BLaER1 treated with 17β-estradiol and CSF1 and Interleukin-3, amounts not matched to agents 10 nM and 100 nM (cell line): ENCODE measurements around the gene PSD4.
A peak's percentile ranks its signal among the peaks of the same experiment; 100 is the strongest.

Source experiments
- H3K27ac ChIP-seq, 11 experiments: shearing (Covaris generic); formaldehyde crosslinking; 2 replicates each; pipeline ENCODE4 v1.8.1; 2022
- H3K27me3 ChIP-seq, 11 experiments: shearing (Covaris generic); formaldehyde crosslinking; 2 replicates each; pipeline ENCODE4 v1.8.1; 2022
- H3K36me3 ChIP-seq, 11 experiments: shearing (Covaris generic); formaldehyde crosslinking; 2 replicates each; pipeline ENCODE4 v1.8.1; 2022
- H3K4me1 ChIP-seq, 10 experiments: shearing (Covaris generic); formaldehyde crosslinking; 2 replicates each; pipeline ENCODE4 v1.8.1; 2022
- H3K4me2 ChIP-seq, 11 experiments: shearing (Covaris generic); formaldehyde crosslinking; 2 replicates each; pipeline ENCODE4 v1.8.1; 2022
- H3K4me3 ChIP-seq, 10 experiments: shearing (Covaris generic); formaldehyde crosslinking; 2 replicates each; pipeline ENCODE4 v1.8.1; 2022
- H3K9ac ChIP-seq, 11 experiments: shearing (Covaris generic); formaldehyde crosslinking; 2 replicates each; pipeline ENCODE4 v1.8.1; 2022
- H3K9me3 ChIP-seq, 11 experiments: shearing (Covaris generic); formaldehyde crosslinking; replicated peaks in 1 of 11; 2 replicates each; pipeline ENCODE4 v1.8.1; 2022
- H4K20me1 ChIP-seq, 11 experiments: shearing (Covaris generic); formaldehyde crosslinking; 2 replicates each; pipeline ENCODE4 v1.8.1; 2022
- Cebpa-rat ChIP-seq, 11 experiments: shearing (Covaris generic); IDR thresholded peaks; 2 replicates each; pipeline ENCODE4 v1.8.1; 2022

Gene PSD4

DNA sequence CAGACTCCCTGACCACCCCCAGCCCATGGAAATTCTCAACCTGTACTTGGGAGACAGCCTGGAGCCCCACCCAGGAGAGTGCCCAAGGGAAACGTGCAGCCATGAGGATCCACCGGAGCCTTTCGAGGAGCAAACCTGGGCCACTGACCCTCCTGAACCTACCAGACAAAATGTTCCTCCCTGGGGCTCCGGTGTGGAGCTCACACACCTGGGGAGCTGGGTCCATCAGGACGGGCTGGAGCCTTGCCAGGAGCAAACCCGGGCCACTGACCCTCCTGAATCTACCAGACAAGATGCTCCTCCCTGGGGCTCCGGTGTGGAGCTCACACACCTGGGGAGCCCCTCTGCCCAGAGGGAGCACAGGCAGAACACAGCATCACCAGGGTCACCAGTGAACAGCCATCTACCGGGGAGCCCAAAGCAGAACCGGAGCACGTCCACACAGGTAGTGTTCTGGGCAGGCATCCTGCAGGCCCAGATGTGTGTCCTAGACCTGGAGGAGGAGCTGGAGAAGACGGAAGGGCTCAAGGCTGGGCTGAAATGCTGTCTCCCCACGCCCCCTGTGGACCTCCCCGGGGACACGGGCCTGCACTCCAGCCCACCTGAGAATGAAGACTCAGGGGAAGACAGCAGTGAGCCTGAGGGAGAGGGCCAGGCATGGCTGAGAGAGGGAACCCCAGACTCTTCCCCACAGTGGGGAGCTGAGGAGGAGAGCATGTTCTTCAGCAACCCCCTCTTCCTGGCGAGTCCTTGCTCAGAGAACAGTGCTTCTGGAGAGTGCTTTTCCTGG, 8.9 kb downstream of the PSD4 start:
- Histone ChIP-seq H3K9me3 (no peaks in the 10 kb centered on the region), H3K4me2 (peak overlapping the region in 9 of 11 experiments; percentile 74 to 93 (median 90); a peak in 15 of 22 replicates), H3K4me3 (no peak overlapping the region), H3K4me1 (peaks cover 42 to 87% (median 53%) of the 10 kb centered on the region in 10 experiments), H3K27me3 (no peaks in the 10 kb centered on the region), H4K20me1 (peaks cover 0 to 100% (median 48%) of the 10 kb centered on the region in 11 experiments; a peak in 16 of 22 replicates), H3K27ac (peak overlapping the region in 6 of 11 experiments; percentile 59 to 78 (median 64); a peak in 8 of 22 replicates), H3K9ac (no peak overlapping the region), H3K36me3 (peaks cover 18 to 85% (median 47%) of the 10 kb centered on the region in 11 experiments; a peak in 16 of 22 replicates)
- TF ChIP-seq Cebpa-rat (IDR thresholded peaks at IDR 0.05) = no peak

- Histone ChIP-seq H3K27me3 (no peaks in the 10 kb centered on the region), H3K4me2 (no peak overlapping the region), H3K4me3 (no peak overlapping the region), H3K9ac (no peak overlapping the region), H3K27ac (peak overlapping the region in 1 of 11 experiments; percentile 75; a peak in 1 of 22 replicates), H3K9me3 (no peaks in the 10 kb centered on the region), H3K36me3 (peaks cover 18 to 85% (median 47%) of the 10 kb centered on the region in 11 experiments; a peak in 16 of 22 replicates), H3K4me1 (peaks cover 42 to 81% (median 54%) of the 10 kb centered on the region in 10 experiments), H4K20me1 (peaks cover 0 to 98% (median 48%) of the 10 kb centered on the region in 11 experiments; a peak in 16 of 22 replicates)
- TF ChIP-seq Cebpa-rat (IDR thresholded peaks at IDR 0.05) = no peak
Observed at GRCh38 chr2:113183264-113183663, 9.5 kb downstream of the PSD4 start.

- H4K20me1 ChIP-seq = peaks cover 0 to 98% (median 46%) of the 10 kb centered on the region in 11 experiments; a peak in 16 of 22 replicates
- no peak overlapping the region for H3K27ac ChIP-seq
- H3K4me1 ChIP-seq = peaks cover 39 to 77% (median 50%) of the 10 kb centered on the region in 10 experiments
- H3K36me3 ChIP-seq = peaks cover 18 to 85% (median 47%) of the 10 kb centered on the region in 11 experiments; a peak in 16 of 22 replicates
- H3K4me2 ChIP-seq = no peak overlapping the region
- TF ChIP-seq Cebpa-rat (IDR thresholded peaks at IDR 0.05) = no peak
- no peaks in the 10 kb centered on the region for H3K27me3 ChIP-seq
- no peak overlapping the region for H3K9ac ChIP-seq
- no peaks in the 10 kb centered on the region for H3K9me3 ChIP-seq
- no peak overlapping the region for H3K4me3 ChIP-seq
Observed at GRCh38 chr2:113183703-113184102, 9.9 kb downstream of the PSD4 start.

GRCh38 chr2:113184531-113185230, 10.9 kb downstream of the PSD4 start:
- Histone ChIP-seq H3K27ac (no peak overlapping the region), H4K20me1 (peaks cover 0 to 91% (median 44%) of the 10 kb centered on the region in 11 experiments; a peak in 16 of 22 replicates), H3K4me2 (peak overlapping the region in 4 of 11 experiments; percentile 13 to 25 (median 16); a peak in 2 of 22 replicates), H3K4me3 (no peak overlapping the region), H3K27me3 (no peaks in the 10 kb centered on the region), H3K36me3 (peaks cover 18 to 86% (median 47%) of the 10 kb centered on the region in 11 experiments; a peak in 16 of 22 replicates), H3K9me3 (no peaks in the 10 kb centered on the region), H3K4me1 (peaks cover 31 to 68% (median 41%) of the 10 kb centered on the region in 10 experiments), H3K9ac (no peak overlapping the region)
- no peak for TF ChIP-seq Cebpa-rat (IDR thresholded peaks at IDR 0.05)

DNA sequence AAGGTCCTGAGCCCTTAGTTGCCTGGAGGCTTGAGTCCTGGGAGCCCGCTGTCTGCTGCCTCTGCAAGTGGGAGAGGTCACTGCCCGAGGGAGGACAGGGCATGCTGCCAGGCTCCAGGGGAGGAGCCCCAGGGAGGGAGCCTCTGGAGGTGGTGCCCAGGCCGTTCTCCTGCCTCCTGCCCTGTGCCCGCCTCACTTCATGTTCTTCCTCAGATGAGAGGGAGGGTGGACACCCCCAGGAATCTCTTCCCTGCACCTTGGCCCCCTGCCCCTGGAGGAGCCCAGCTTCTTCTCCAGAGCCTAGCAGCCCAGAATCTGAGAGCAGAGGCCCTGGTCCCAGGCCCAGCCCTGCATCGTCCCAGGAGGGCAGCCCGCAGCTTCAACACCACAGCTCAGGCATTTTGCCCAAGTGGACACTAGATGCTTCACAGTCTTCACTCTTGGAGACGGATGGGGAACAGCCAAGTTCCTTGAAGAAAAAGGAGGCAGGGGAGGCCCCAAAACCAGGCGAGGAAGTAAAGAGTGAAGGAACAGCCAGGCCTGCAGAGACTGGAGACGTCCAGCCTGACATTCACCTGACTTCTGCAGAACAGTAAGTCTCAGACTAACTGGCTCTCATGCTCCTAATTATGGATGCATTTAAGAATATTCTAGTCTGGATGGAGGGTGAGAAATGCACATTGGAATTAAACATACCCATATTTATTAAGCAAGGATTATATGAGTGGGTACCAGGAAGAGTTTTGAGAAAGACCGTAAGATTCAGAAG, 12.1 kb downstream of the PSD4 start:
- H3K36me3 ChIP-seq = peaks cover 18 to 87% (median 47%) of the 10 kb centered on the region in 11 experiments; a peak in 16 of 22 replicates
- no peak overlapping the region for H3K4me3 ChIP-seq
- H4K20me1 ChIP-seq = peaks cover 0 to 85% (median 39%) of the 10 kb centered on the region in 11 experiments; a peak in 15 of 22 replicates
- no peak for TF ChIP-seq Cebpa-rat (IDR thresholded peaks at IDR 0.05)
- H3K27ac ChIP-seq = peak overlapping the region in 1 of 11 experiments; percentile 12; a peak in 1 of 22 replicates
- H3K4me2 ChIP-seq = peak overlapping the region in 1 of 11 experiments; percentile 7; a peak in 1 of 22 replicates
- no peaks in the 10 kb centered on the region for H3K27me3 ChIP-seq
- H3K4me1 ChIP-seq = peaks cover 19 to 68% (median 29%) of the 10 kb centered on the region in 10 experiments
- 0 out of 22 replicates have a peak overlapping the region, but pooled peaks of 1 of the 11 experiments have one; percentile 12 for H3K9ac ChIP-seq
- H3K9me3 ChIP-seq = no peaks in the 10 kb centered on the region

GRCh38 chr2:113186433-113186796, 12.6 kb downstream of the PSD4 start:
- no peak overlapping the region for H3K9ac ChIP-seq

GRCh38 chr2:113187771-113188170, 14.0 kb downstream of the PSD4 start:
- no peak for TF ChIP-seq Cebpa-rat (IDR thresholded peaks at IDR 0.05)
- no peaks in the 10 kb centered on the region for H3K27me3 ChIP-seq
- H3K9me3 ChIP-seq = no peaks in the 10 kb centered on the region
- H3K36me3 ChIP-seq = peaks cover 19 to 89% (median 48%) of the 10 kb centered on the region in 11 experiments; a peak in 16 of 22 replicates
- peaks cover 0 to 79% (median 19%) of the 10 kb centered on the region in 11 experiments; a peak in 13 of 22 replicates for H4K20me1 ChIP-seq
- no peak overlapping the region for H3K9ac ChIP-seq
- H3K4me2 ChIP-seq = peak overlapping the region in 2 of 11 experiments; percentile 7 to 20; a peak in 1 of 22 replicates
- peaks cover 0 to 60% (median 12%) of the 10 kb centered on the region in 10 experiments; a peak in 14 of 20 replicates for H3K4me1 ChIP-seq
- H3K4me3 ChIP-seq = no peak overlapping the region
- H3K27ac ChIP-seq = no peak overlapping the region

More at GRCh38 chr2:113186433-113186796, 12.6 kb downstream of the PSD4 start:
- Histone ChIP-seq H3K4me3 (no peak overlapping the region), H4K20me1 (peaks cover 0 to 85% (median 33%) of the 10 kb centered on the region in 11 experiments; a peak in 15 of 22 replicates), H3K9me3 (no peaks in the 10 kb centered on the region), H3K4me1 (peaks cover 13 to 68% (median 25%) of the 10 kb centered on the region in 10 experiments), H3K27ac (no peak overlapping the region), H3K4me2 (no peak overlapping the region; a peak in 1 of 22 replicates), H3K36me3 (peaks cover 18 to 89% (median 47%) of the 10 kb centered on the region in 11 experiments; a peak in 16 of 22 replicates), H3K27me3 (no peaks in the 10 kb centered on the region)
- no peak for TF ChIP-seq Cebpa-rat (IDR thresholded peaks at IDR 0.05)

GRCh38 chr2:113190871-113191270, 17.1 kb downstream of the PSD4 start:
- Histone ChIP-seq H4K20me1 (peaks cover 0 to 64% (median 1%) of the 10 kb centered on the region in 11 experiments; a peak in 12 of 22 replicates), H3K4me3 (no peak overlapping the region), H3K9me3 (no peaks in the 10 kb centered on the region), H3K36me3 (peaks cover 23 to 89% (median 44%) of the 10 kb centered on the region in 11 experiments; a peak in 18 of 22 replicates), H3K27ac (no peak overlapping the region), H3K4me1 (peaks cover 0 to 36% (median 8%) of the 10 kb centered on the region in 10 experiments; a peak in 11 of 20 replicates), H3K27me3 (no peaks in the 10 kb centered on the region), H3K9ac (no peak overlapping the region), H3K4me2 (peak overlapping the region in 4 of 11 experiments; percentile 24 to 45 (median 33); a peak in 4 of 22 replicates)
- no peak for TF ChIP-seq Cebpa-rat (IDR thresholded peaks at IDR 0.05)
